ENCODE measurements around the gene MBD3L5. TPM values are rescaled to one million over a fixed set of nuclear protein-coding genes. Genes with fewer than 3 reads are reported as not detected.

Gene MBD3L5
- total and polyA plus RNA-seq, 2 donors (not counting 3 experiments of a cell fraction or from before 2014, with no cell fraction given), result not detected

GRCh38 chr19:7074705-7075282 is 44.4 kb downstream of the MBD3L5 start:
- FAIRE-seq (no peak), DNase-seq (ENCODE audit: low read depth, low spot score) (no peak)
- no peaks in the 10 kb centered on the region for H4K20me1 ChIP-seq (replicated peaks; ENCODE audit: control insufficient read depth, extremely low read depth, insufficient read depth, low read length)
- intact Hi-C loops (cut with micrococcal nuclease), result no loop called here
- H2AFZ ChIP-seq (ENCODE audit: low read depth, low read length), result no peak overlapping the region
- CTCF ChIA-PET, result no interaction called here
- TF ChIP-seq MYC (IDR thresholded peaks at IDR 0.05; ENCODE audit: low read depth, low read length), result no peak
- TF ChIP-seq EZH2 (IDR thresholded peaks at IDR 0.05; ENCODE audit: borderline replicate concordance, low read depth, low read length, severe bottlenecking), result no peak
- no peak for TF ChIP-seq FOS (IDR thresholded peaks at IDR 0.05; ENCODE audit: borderline replicate concordance, insufficient read depth, low read length)
- TF ChIP-seq JUN (IDR thresholded peaks at IDR 0.05; ENCODE audit: borderline replicate concordance, insufficient read depth, insufficient read length, low read depth), result no peak
- TF ChIP-seq, protein P1, sequence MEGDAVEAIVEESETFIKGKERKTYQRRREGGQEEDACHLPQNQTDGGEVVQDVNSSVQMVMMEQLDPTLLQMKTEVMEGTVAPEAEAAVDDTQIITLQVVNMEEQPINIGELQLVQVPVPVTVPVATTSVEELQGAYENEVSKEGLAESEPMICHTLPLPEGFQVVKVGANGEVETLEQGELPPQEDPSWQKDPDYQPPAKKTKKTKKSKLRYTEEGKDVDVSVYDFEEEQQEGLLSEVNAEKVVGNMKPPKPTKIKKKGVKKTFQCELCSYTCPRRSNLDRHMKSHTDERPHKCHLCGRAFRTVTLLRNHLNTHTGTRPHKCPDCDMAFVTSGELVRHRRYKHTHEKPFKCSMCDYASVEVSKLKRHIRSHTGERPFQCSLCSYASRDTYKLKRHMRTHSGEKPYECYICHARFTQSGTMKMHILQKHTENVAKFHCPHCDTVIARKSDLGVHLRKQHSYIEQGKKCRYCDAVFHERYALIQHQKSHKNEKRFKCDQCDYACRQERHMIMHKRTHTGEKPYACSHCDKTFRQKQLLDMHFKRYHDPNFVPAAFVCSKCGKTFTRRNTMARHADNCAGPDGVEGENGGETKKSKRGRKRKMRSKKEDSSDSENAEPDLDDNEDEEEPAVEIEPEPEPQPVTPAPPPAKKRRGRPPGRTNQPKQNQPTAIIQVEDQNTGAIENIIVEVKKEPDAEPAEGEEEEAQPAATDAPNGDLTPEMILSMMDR (IDR thresholded peaks at IDR 0.05; ENCODE audit: extremely low read depth in 1 of 2, insufficient read depth in 1 of 2, low read depth in 1 of 2, low read length in 2 of 2), result no peak
- no peak for TF ChIP-seq POLR2AphosphoS5 (IDR thresholded peaks at IDR 0.05; ENCODE audit: insufficient read depth, low read depth, low read length)
- TF ChIP-seq MAX (IDR thresholded peaks at IDR 0.05; ENCODE audit: insufficient read depth, insufficient read length), result no peak
- no peak for TF ChIP-seq GATA2 (IDR thresholded peaks at IDR 0.05; ENCODE audit: insufficient read depth, insufficient read length, low read depth, low read length)
- no peak for TF ChIP-seq POLR2A (IDR thresholded peaks at IDR 0.05; ENCODE audit: low read depth, low read length)
- no peak overlapping the region for H3K27ac ChIP-seq (ENCODE audit: insufficient read depth, low read depth, low read length)
- peaks cover 10% of the 10 kb centered on the region for H3K79me2 ChIP-seq (ENCODE audit: control insufficient read depth, insufficient read depth, low read length)
- no peak overlapping the region for H3K4me3 ChIP-seq (replicated peaks in 1 of 3; ENCODE audit: insufficient read depth in 1 of 3, low read depth in 1 of 3, low read length in 3 of 3)
- H3K27me3 ChIP-seq (ENCODE audit: control insufficient read depth in 2 of 2, insufficient read depth in 2 of 2, low read length in 2 of 2), result no peaks in the 10 kb centered on the region
- H3K9me1 ChIP-seq (replicated peaks; ENCODE audit: control insufficient read depth, extremely low read depth, insufficient read depth, low read length), result no peaks in the 10 kb centered on the region
- BruUV-seq (replicated peaks), result no TSS peak
- H3K36me3 ChIP-seq (ENCODE audit: control insufficient read depth in 2 of 2, extremely low read depth in 1 of 2, insufficient read depth in 2 of 2, low read length in 2 of 2), result peaks cover 26 to 32% of the 10 kb centered on the region in 2 experiments
- H3K9me3 ChIP-seq (replicated peaks; ENCODE audit: control insufficient read depth, insufficient read depth, low read length), result peaks cover 13% of the 10 kb centered on the region
- POLR2A ChIA-PET, result no interaction called here
- no peak overlapping the region for H3K9ac ChIP-seq (replicated peaks; ENCODE audit: extremely low read depth, insufficient read depth, low read length)
- dilution Hi-C loops (cut with MboI; ENCODE audit: extremely low pct_ligation_motif_present, low sequenced_read_pairs), result no loop called here
- H3K4me2 ChIP-seq (ENCODE audit: insufficient read depth, low read length), result no peak overlapping the region
- peaks cover 7% of the 10 kb centered on the region for H3K4me1 ChIP-seq (ENCODE audit: control insufficient read depth, extremely low read depth, insufficient read depth, low read length)

All from endothelial cell of umbilical vein (primary cell).